ENCODE data around the gene FBLN5. TPM values are rescaled to one million over a fixed set of nuclear protein-coding genes. Genes with fewer than 3 reads are reported as not detected.

FBLN5 gene
- total RNA-seq, 2 experiments from 2014 or later: 1.3 to 1.4 TPM

DNA sequence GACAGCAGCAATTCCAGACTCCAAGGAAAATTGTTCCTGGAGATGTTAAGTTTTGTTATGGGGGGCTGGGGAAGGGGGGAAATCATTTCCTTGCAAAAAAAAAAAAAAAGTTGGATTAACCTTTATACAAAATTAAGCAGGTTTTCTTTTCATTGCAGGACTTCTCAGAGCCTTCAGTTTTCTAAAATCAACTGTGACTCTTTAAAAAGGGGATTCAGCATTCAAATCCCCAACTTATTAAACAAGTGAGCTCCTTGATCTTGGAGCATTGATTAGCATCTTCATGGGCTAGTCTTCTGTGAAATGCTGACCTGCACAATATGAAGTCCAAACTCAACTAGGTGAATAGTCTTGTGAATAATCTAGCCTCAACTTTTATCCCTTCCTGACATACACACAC lies 87.3 kb downstream of the FBLN5 start:
- CTCF ChIA-PET: no interaction called here
- peaks cover 15% of the 10 kb centered on the region for H3K36me3 Mint-ChIP-seq (ENCODE audit: low read depth)
- no peak overlapping the region for H3K4me3 Mint-ChIP-seq
- TF ChIP-seq CTCF (IDR thresholded peaks at IDR 0.05): no peak
- ATAC-seq (no peak), DNase-seq (no peak)
- no peaks in the 10 kb centered on the region for H3K27me3 Mint-ChIP-seq
- POLR2A ChIA-PET: interaction anchor here (1.1 kb wide), 1 partner anchor 21 kb away, joined by 3 read pairs; no protein-coding TSS in a partner anchor
- intact Hi-C loops (cut with micrococcal nuclease): no loop called here
- peaks cover 85% of the 10 kb centered on the region for H3K4me1 Mint-ChIP-seq (ENCODE audit: low read depth)
- H3K9me3 Mint-ChIP-seq: no peaks in the 10 kb centered on the region
- peak overlapping the region; percentile 91 for H3K27ac Mint-ChIP-seq

- DNase-seq (peak; percentile 59), ATAC-seq (peak; percentile 77)
- peaks cover 84% of the 10 kb centered on the region for H3K4me1 Mint-ChIP-seq (ENCODE audit: low read depth)
- TF ChIP-seq CTCF (IDR thresholded peaks at IDR 0.05): no peak
- no peak overlapping the region for H3K4me3 Mint-ChIP-seq
- peak overlapping the region; percentile 79 for H3K27ac Mint-ChIP-seq
- no peaks in the 10 kb centered on the region for H3K27me3 Mint-ChIP-seq
- peaks cover 15% of the 10 kb centered on the region for H3K36me3 Mint-ChIP-seq (ENCODE audit: low read depth)
- ChIA-PET POLR2A (interaction anchor here (1.3 to 2.3 kb wide), 4 partner anchors 8 to 16 kb away, joined by 3 to 10 read pairs (median 7); partner anchors contain the start of gene TC2N), CTCF (interaction anchor here (0.6 to 1.8 kb wide), 6 partner anchors 10 to 138 kb away, joined by 3 to 4 read pairs (median 3); no protein-coding TSS in a partner anchor)
- H3K9me3 Mint-ChIP-seq: no peaks in the 10 kb centered on the region
- intact Hi-C loops (cut with micrococcal nuclease): no loop called here
Observed at GRCh38 chr14:91858536-91859275, 88.8 kb downstream of the FBLN5 start.

GRCh38 chr14:91857614-91858013 lies 89.9 kb downstream of the FBLN5 start:
- TF ChIP-seq CTCF (IDR thresholded peaks at IDR 0.05): no peak
- peaks cover 79% of the 10 kb centered on the region for H3K4me1 Mint-ChIP-seq (ENCODE audit: low read depth)
- H3K27me3 Mint-ChIP-seq: no peaks in the 10 kb centered on the region
- peaks cover 10% of the 10 kb centered on the region for H3K36me3 Mint-ChIP-seq (ENCODE audit: low read depth)
- ChIA-PET POLR2A (interaction anchor here (1.4 to 2.3 kb wide), 2 partner anchors 10 to 14 kb away, joined by 8 to 10 read pairs; partner anchors contain the start of gene TC2N), CTCF (interaction anchor here (1.8 kb wide), 1 partner anchor 12 kb away, joined by 4 read pairs; no protein-coding TSS in a partner anchor)
- no peaks in the 10 kb centered on the region for H3K9me3 Mint-ChIP-seq
- ATAC-seq (no peak), DNase-seq (no peak)
- H3K4me3 Mint-ChIP-seq: no peak overlapping the region
- no peak overlapping the region for H3K27ac Mint-ChIP-seq
- intact Hi-C loops (cut with micrococcal nuclease): no loop called here

GRCh38 chr14:91854327-91854934 lies 93.1 kb downstream of the FBLN5 start:
- peak overlapping the region; percentile 21 for H3K27ac Mint-ChIP-seq
- H3K36me3 Mint-ChIP-seq (ENCODE audit: low read depth): peaks cover 3% of the 10 kb centered on the region
- ChIA-PET POLR2A (interaction anchor here (0.7 to 1.0 kb wide), 2 partner anchors 18 to 185 kb away, joined by 3 to 4 read pairs; partner anchors contain the start of gene TRIP11), CTCF (interaction anchor here (0.9 to 2.5 kb wide), 5 partner anchors 9 to 39 kb away, joined by 3 to 9 read pairs (median 4); no protein-coding TSS in a partner anchor)
- DNase-seq: no peak
- TF ChIP-seq CTCF (IDR thresholded peaks at IDR 0.05): no peak
- H3K4me3 Mint-ChIP-seq: no peak overlapping the region
- no peaks in the 10 kb centered on the region for H3K9me3 Mint-ChIP-seq
- no peaks in the 10 kb centered on the region for H3K27me3 Mint-ChIP-seq
- intact Hi-C loops (cut with micrococcal nuclease): no loop called here
- no peak for ATAC-seq
- H3K4me1 Mint-ChIP-seq (ENCODE audit: low read depth): peaks cover 62% of the 10 kb centered on the region

All from activated CD8-positive, alpha-beta T cell treated with anti-CD3 and anti-CD28 coated beads for 36 hours (primary cell).